Smooth muscle cell (in vitro differentiated cells): Measurements from ENCODE around the gene CKAP4. TPM values are rescaled to one million over a fixed set of nuclear protein-coding genes. Genes with fewer than 3 reads are reported as not detected.

ENCODE experiments used
- DNase-seq: peaks from one replicate; lab custom pipeline; 2025; ENCODE audit not compliant: unreplicated experiment; lab: John Stamatoyannopoulos, UW
- H2AFZ ChIP-seq: fragments of 200-600 bp; sonication (generic); 2 replicates; pipeline ENCODE4 v1.6.0; 2016; ENCODE audit warnings: antibody characterized with exemption, low read depth, mild to moderate bottlenecking
- H3F3A ChIP-seq: fragments of 200-600 bp; sonication (generic); 2 replicates; pipeline ENCODE4 v1.6.0; 2017; ENCODE audit warnings: antibody characterized with exemption, low read depth
- H3K27ac ChIP-seq: fragments of 200-600 bp; sonication (generic); 2 replicates; pipeline ENCODE4 v1.5.1; 2016; ENCODE audit warnings: low read depth, mild to moderate bottlenecking
- H3K27me3 ChIP-seq: fragments of 200-600 bp; sonication (generic); 2 replicates; pipeline ENCODE4 v1.6.1; 2016; ENCODE audit warnings: low read depth, mild to moderate bottlenecking
- H3K36me3 ChIP-seq: fragments of 200-600 bp; sonication (generic); 2 replicates; pipeline ENCODE4 v1.5.1; 2016; ENCODE audit warnings: low read depth
- H3K4me1 ChIP-seq: fragments of 200-600 bp; sonication (generic); 2 replicates; pipeline ENCODE4 v1.5.1; 2016; ENCODE audit warnings: low read depth
- H3K4me2 ChIP-seq: fragments of 200-600 bp; sonication (generic); 2 replicates; pipeline ENCODE4 v1.6.0; 2016; ENCODE audit warnings: mild to moderate bottlenecking
- H3K4me3 ChIP-seq: fragments of 200-600 bp; sonication (generic); 2 replicates; pipeline ENCODE4 v1.5.1; 2016; ENCODE audit warnings: mild to moderate bottlenecking
- H3K79me2 ChIP-seq: fragments of 200-600 bp; sonication (generic); 2 replicates; pipeline ENCODE4 v1.6.0; 2016; ENCODE audit warnings: low read depth, mild to moderate bottlenecking
- H3K9ac ChIP-seq: fragments of 200-600 bp; sonication (generic); 2 replicates; pipeline ENCODE4 v1.6.0; 2016; ENCODE audit warnings: low read depth
- H3K9me3 ChIP-seq: fragments of 200-600 bp; sonication (generic); replicated peaks from 2 replicates; pipeline ENCODE4 v1.5.1; 2016; ENCODE audit warnings: low read depth
- H4K20me1 ChIP-seq: fragments of 200-600 bp; sonication (generic); 2 replicates; pipeline ENCODE4 v1.6.0; 2016; ENCODE audit warnings: low read depth
- WGBS: methylation state at CpG from one replicate; pipeline ENCODE4 v1.1.7; 2016; ENCODE audit warnings: low lambda C conversion rate; 5-methylcytosine and 5-hydroxymethylcytosine counted together
- polyA plus RNA-seq: library from polyadenylated mRNA; unstranded; fragments of >200 nt; fragmentation: Nextera tagmentation; extraction: Ambion mirVana; gene quantifications from 2 replicates; pipeline ENCODE4 v1.2.1, GENCODE V29; 2016
- total RNA-seq: library from RNA; depleted of rRNA; stranded (reverse); fragments of >200 nt; gene quantifications from 2 replicates; pipeline ENCODE4 v1.2.3, GENCODE V29; 2014
- TF ChIP-seq, protein P1 (sequence below): fragments of 200-600 bp; sonication (generic); IDR thresholded peaks from 2 replicates; pipeline ENCODE4 v1.5.1; 2017; ENCODE audit warnings: borderline replicate concordance, mild to moderate bottlenecking, antibody characterized with exemption; ENCODE audit not compliant: insufficient read depth, poor library complexity, severe bottlenecking

The CKAP4 gene
- total and polyA plus RNA-seq, 2 experiments from 2014 or later, result 241 to 486 TPM

DNA sequence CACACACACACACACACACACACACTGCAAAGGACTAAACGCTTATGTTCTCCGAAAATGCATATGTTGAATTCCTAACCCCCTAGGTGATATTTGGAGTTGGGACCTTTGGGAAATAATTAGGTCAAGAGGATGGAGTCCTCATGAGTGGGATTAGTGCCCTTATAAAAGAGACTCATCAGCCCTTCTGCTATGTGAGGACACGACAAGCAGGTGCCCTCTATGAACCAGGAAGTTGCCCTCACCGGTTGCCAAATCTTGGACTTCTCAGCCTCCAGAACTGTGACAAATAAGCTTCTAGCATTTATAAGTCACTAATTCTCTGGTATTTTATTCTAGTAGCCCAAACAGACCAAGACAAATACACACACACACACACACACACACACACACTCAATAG lies 34.0 kb upstream of the CKAP4 start:
- Histone ChIP-seq H3K9me3 (no peaks in the 10 kb centered on the region), H2AFZ (no peak overlapping the region), H3K79me2 (no peaks in the 10 kb centered on the region), H3K27me3 (no peaks in the 10 kb centered on the region), H3K4me2 (no peak overlapping the region), H3K27ac (no peak overlapping the region), H3K36me3 (no peaks in the 10 kb centered on the region), H3K4me3 (no peak overlapping the region), H4K20me1 (no peaks in the 10 kb centered on the region), H3F3A (no peaks in the 10 kb centered on the region), H3K9ac (no peak overlapping the region), H3K4me1 (no peaks in the 10 kb centered on the region)
- TF ChIP-seq, protein P1, sequence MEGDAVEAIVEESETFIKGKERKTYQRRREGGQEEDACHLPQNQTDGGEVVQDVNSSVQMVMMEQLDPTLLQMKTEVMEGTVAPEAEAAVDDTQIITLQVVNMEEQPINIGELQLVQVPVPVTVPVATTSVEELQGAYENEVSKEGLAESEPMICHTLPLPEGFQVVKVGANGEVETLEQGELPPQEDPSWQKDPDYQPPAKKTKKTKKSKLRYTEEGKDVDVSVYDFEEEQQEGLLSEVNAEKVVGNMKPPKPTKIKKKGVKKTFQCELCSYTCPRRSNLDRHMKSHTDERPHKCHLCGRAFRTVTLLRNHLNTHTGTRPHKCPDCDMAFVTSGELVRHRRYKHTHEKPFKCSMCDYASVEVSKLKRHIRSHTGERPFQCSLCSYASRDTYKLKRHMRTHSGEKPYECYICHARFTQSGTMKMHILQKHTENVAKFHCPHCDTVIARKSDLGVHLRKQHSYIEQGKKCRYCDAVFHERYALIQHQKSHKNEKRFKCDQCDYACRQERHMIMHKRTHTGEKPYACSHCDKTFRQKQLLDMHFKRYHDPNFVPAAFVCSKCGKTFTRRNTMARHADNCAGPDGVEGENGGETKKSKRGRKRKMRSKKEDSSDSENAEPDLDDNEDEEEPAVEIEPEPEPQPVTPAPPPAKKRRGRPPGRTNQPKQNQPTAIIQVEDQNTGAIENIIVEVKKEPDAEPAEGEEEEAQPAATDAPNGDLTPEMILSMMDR, result no peak
- 93% methylated on average over 4 of the region's 4 CpGs for WGBS
- DNase-seq, result no peak

DNA sequence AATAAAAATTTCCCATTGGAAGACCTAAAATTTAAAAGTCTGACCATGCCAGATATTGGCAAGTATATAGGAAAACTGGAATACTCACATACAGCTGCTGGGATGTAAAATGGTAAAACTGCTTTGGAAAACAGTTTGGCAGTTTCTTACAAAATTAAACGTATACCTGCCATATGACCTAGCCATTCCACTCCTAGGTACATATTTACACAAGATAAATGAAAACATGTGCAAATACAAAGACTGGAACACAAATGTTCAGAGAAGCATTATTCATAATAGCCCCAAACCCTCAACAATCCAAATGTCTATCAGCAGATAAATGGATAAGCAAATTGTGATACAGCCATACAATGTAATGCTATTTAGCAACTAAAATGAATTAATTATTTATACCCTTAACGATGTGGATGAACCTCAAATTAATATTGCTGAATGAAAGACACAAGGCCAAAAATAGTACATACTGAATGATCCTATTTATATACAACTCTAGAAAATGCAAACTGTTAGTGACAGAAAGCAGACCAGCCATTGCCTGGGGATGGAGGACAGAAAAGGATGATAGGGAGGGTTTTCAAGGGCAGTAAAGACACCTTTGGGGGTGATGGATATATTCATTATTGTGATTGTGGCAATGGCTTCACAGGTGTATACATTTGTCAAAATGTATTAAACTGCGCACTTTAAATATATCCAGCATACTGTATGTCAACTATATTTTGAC lies 33.4 kb upstream of the CKAP4 start:
- Histone ChIP-seq H3K79me2 (no peaks in the 10 kb centered on the region), H4K20me1 (no peaks in the 10 kb centered on the region), H3K9ac (no peak overlapping the region), H3F3A (no peaks in the 10 kb centered on the region), H3K36me3 (no peaks in the 10 kb centered on the region), H3K27ac (no peak overlapping the region), H3K4me3 (no peak overlapping the region), H3K27me3 (no peaks in the 10 kb centered on the region), H3K4me1 (no peaks in the 10 kb centered on the region), H3K9me3 (no peaks in the 10 kb centered on the region), H3K4me2 (no peak overlapping the region), H2AFZ (no peak overlapping the region)
- TF ChIP-seq, protein P1, result no peak
- no peak for DNase-seq
- WGBS, result 93% methylated on average over 3 of the region's 3 CpGs

DNA sequence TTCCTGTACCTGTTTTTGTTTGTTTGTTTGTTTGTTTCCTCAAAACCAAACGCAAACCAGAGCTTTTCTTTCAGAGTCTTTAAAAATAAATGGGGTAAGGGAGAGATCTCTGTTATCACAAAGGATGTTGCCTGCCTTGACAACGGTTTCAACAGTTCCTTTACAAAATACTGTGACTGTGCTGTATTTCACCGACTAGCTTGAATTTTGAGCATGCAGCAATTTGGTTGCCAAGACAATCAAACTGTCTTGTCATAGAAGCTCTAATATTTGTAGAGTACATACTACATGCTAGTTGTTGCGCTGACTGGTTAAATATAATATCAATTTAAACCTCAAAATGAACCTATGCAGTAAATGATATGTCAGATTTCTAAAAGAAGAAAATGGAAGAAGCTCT lies 32.3 kb upstream of the CKAP4 start:
- no peaks in the 10 kb centered on the region for H3K4me1 ChIP-seq
- DNase-seq, result no peak

More for the DNA sequence above, 32.3 kb upstream of the CKAP4 start:
- TF ChIP-seq, protein P1, result no peak
- Histone ChIP-seq H3K4me3 (no peak overlapping the region), H3K79me2 (no peaks in the 10 kb centered on the region), H3K27ac (no peak overlapping the region), H4K20me1 (no peaks in the 10 kb centered on the region), H3K4me2 (no peak overlapping the region), H3K36me3 (no peaks in the 10 kb centered on the region), H2AFZ (no peak overlapping the region), H3K9ac (no peak overlapping the region), H3K27me3 (no peaks in the 10 kb centered on the region), H3F3A (no peaks in the 10 kb centered on the region), H3K9me3 (no peaks in the 10 kb centered on the region)
- WGBS, result 79% methylated on average over 4 of the region's 4 CpGs
